ENCODE measurements around the gene MATN4. TPM values are rescaled to one million over a fixed set of nuclear protein-coding genes. Genes with fewer than 3 reads are reported as not detected.
A peak's percentile ranks its signal among the peaks of the same experiment; 100 is the strongest.

Gene MATN4
- total RNA-seq, 1 experiment from 2014 or later: 0.33 TPM

- peak in 1 of 2 experiments; percentile 63 for DNase-seq
- Histone ChIP-seq H2AFZ (no peak overlapping the region), H3K9me2 (ENCODE audit: insufficient read depth) (no peaks in the 10 kb centered on the region), H3K27me3 (ENCODE audit: insufficient read depth, low read depth) (no peaks in the 10 kb centered on the region), H4K20me1 (ENCODE audit: insufficient read depth) (no peaks in the 10 kb centered on the region), H3K9me3 (ENCODE audit: insufficient read depth, low read depth) (no peaks in the 10 kb centered on the region; the same call in 1 of the 2 replicates), H3K4me3 (no peak overlapping the region), H3K4me2 (peak overlapping the region; percentile 25; the same call in 1 of the 2 replicates), H3K4me1 (replicated peaks; ENCODE audit: insufficient read depth) (peaks cover 12% of the 10 kb centered on the region), H3K79me2 (ENCODE audit: low read depth) (no peaks in the 10 kb centered on the region), H3K36me3 (ENCODE audit: low read depth) (no peaks in the 10 kb centered on the region), H3F3A (ENCODE audit: insufficient read depth, low read depth) (no peaks in the 10 kb centered on the region), H3K27ac (peak overlapping the region; percentile 20; the same call in 1 of the 2 replicates)
- intact Hi-C loops (cut with micrococcal nuclease; ENCODE audit: unreplicated experiment): no loop called here
- POLR2A ChIA-PET (ENCODE audit: unreplicated experiment): no interaction called here
- no peak for TF ChIP-seq CTCF (conservative IDR thresholded peaks at IDR 0.05)
- TF ChIP-seq EZH2 (IDR thresholded peaks at IDR 0.05; ENCODE audit: low read depth): no peak
- BruUV-seq (replicated peaks): no TSS peak
- CTCF ChIA-PET: no interaction called here
These were observed 41.1 kb downstream of the MATN4 start for GRCh38 chr20:45266977-45267376.

GRCh38 chr20:45263556-45264266 lies 44.4 kb downstream of the MATN4 start:
- BruUV-seq (replicated peaks): no TSS peak
- CTCF ChIA-PET: no interaction called here
- H3K9me3 ChIP-seq (ENCODE audit: insufficient read depth, low read depth): no peaks in the 10 kb centered on the region; the same call in 1 of the 2 replicates

GRCh38 chr20:45258664-45259063 lies 49.4 kb downstream of the MATN4 start:
- Histone ChIP-seq H3K79me2 (ENCODE audit: low read depth) (peaks cover 3% of the 10 kb centered on the region), H3K27ac (no peak overlapping the region), H3K36me3 (ENCODE audit: low read depth) (no peaks in the 10 kb centered on the region), H3K4me3 (no peak overlapping the region), H3F3A (ENCODE audit: insufficient read depth, low read depth) (peaks cover 30% of the 10 kb centered on the region), H3K9me2 (ENCODE audit: insufficient read depth) (no peaks in the 10 kb centered on the region), H2AFZ (no peak overlapping the region), H3K9me3 (ENCODE audit: insufficient read depth, low read depth) (no peaks in the 10 kb centered on the region; the same call in 1 of the 2 replicates), H4K20me1 (ENCODE audit: insufficient read depth) (no peaks in the 10 kb centered on the region), H3K4me1 (replicated peaks; ENCODE audit: insufficient read depth) (peaks cover 32% of the 10 kb centered on the region), H3K27me3 (ENCODE audit: insufficient read depth, low read depth) (no peaks in the 10 kb centered on the region), H3K4me2 (no peak overlapping the region)
- ChIA-PET CTCF (no interaction called here), POLR2A (ENCODE audit: unreplicated experiment) (interaction anchor here (0.7 kb wide), 1 partner anchor 100 kb away, joined by 10 read pairs; no protein-coding TSS in a partner anchor)
- DNase-seq: no peak
- intact Hi-C loops (cut with micrococcal nuclease; ENCODE audit: unreplicated experiment): no loop called here
- BruUV-seq (replicated peaks): no TSS peak
- TF ChIP-seq EZH2 (IDR thresholded peaks at IDR 0.05; ENCODE audit: low read depth): no peak
- no peak for TF ChIP-seq CTCF (conservative IDR thresholded peaks at IDR 0.05)

More at GRCh38 chr20:45263556-45264266, 44.4 kb downstream of the MATN4 start:
- Histone ChIP-seq H3K9me2 (ENCODE audit: insufficient read depth) (no peaks in the 10 kb centered on the region), H3K79me2 (ENCODE audit: low read depth) (no peaks in the 10 kb centered on the region), H3F3A (ENCODE audit: insufficient read depth, low read depth) (no peaks in the 10 kb centered on the region), H3K36me3 (ENCODE audit: low read depth) (no peaks in the 10 kb centered on the region), H3K27me3 (ENCODE audit: insufficient read depth, low read depth) (no peaks in the 10 kb centered on the region), H2AFZ (no peak overlapping the region), H3K27ac (no peak overlapping the region), H4K20me1 (ENCODE audit: insufficient read depth) (no peaks in the 10 kb centered on the region), H3K4me3 (no peak overlapping the region), H3K4me1 (replicated peaks; ENCODE audit: insufficient read depth) (peaks cover 12% of the 10 kb centered on the region), H3K4me2 (no peak overlapping the region)
- TF ChIP-seq EZH2 (IDR thresholded peaks at IDR 0.05; ENCODE audit: low read depth) (no peak), CTCF (conservative IDR thresholded peaks at IDR 0.05) (no peak)
- intact Hi-C loops (cut with micrococcal nuclease; ENCODE audit: unreplicated experiment): no loop called here
- peak in 1 of 2 experiments; percentile 21 for DNase-seq
- POLR2A ChIA-PET (ENCODE audit: unreplicated experiment): no interaction called here
